Thyroid gland (tissue), 4 donors: ENCODE results near the gene HSFX2.

ENCODE experiments used
- CTCF ChIP-seq, 6 experiments: fragments of 200-600 bp in 3 of 6; fragments of 450-650 bp in 3 of 6; sonication (generic) in 3 of 6; IDR thresholded peaks; one replicate each; pipeline ENCODE4 v1.5.1; 2016 to 2019; ENCODE audit warnings: antibody characterized with exemption in 6 of 6, mild to moderate bottlenecking in 2 of 6, inconsistent platforms in 1 of 6, moderate library complexity in 1 of 6
- POLR2A ChIP-seq, 2 donors: fragments of 450-650 bp; IDR thresholded peaks; one replicate each; pipeline ENCODE4 v1.6.1; 2017; ENCODE audit warnings: antibody characterized with exemption in 2 of 2, mild to moderate bottlenecking in 2 of 2, moderate library complexity in 1 of 2

- TF ChIP-seq CTCF (IDR thresholded peaks at IDR 0.05) (no peak), POLR2A (IDR thresholded peaks at IDR 0.05) (no peak)
Observed at GRCh38 chrX:149629730-149630387, 34.7 kb upstream of the HSFX2 start.
